Activated CD4-positive, CD25-positive, alpha-beta regulatory T cell treated with anti-CD3 and anti-CD28 coated beads, Interleukin-2, amount 50 U/mL, for 24 hours (primary cell): ENCODE results near the gene ADORA2A.
A peak's percentile ranks its signal among the peaks of the same experiment; 100 is the strongest.

Experiments used
- ATAC-seq, 2 donors: fragments of 150-1000 bp; cut with Tn5 transposase; one replicate each; pipeline ENCODE4 v1.10.0; 2021; ENCODE audit warnings: mild to moderate bottlenecking in 1 of 2, moderate library complexity in 1 of 2

The ADORA2A gene

GRCh38 chr22:24419475-24419850 lies 7.9 kb upstream of the ADORA2A start:
- no peak for ATAC-seq

- no peak for ATAC-seq
Measured at GRCh38 chr22:24420072-24420976, 7.1 kb upstream of the ADORA2A start.

- ATAC-seq: no peak
Measured at GRCh38 chr22:24420977-24421343, 6.4 kb upstream of the ADORA2A start.

- peak; percentile 44 to 50 for ATAC-seq
Measured at GRCh38 chr22:24421428-24421931, 5.9 kb upstream of the ADORA2A start.

GRCh38 chr22:24422102-24422665 lies 5.2 kb upstream of the ADORA2A start:
- no peak for ATAC-seq

- ATAC-seq: peak; percentile 29 to 34
Measured at GRCh38 chr22:24423519-24424000, 3.8 kb upstream of the ADORA2A start.

GRCh38 chr22:24424001-24424900 lies 3.1 kb upstream of the ADORA2A start:
- peak; percentile 8 to 12 for ATAC-seq

- no peak for ATAC-seq
Measured at GRCh38 chr22:24424901-24425775, 2.3 kb upstream of the ADORA2A start.

GRCh38 chr22:24426436-24426835 lies 963 bp upstream of the ADORA2A start:
- no peak for ATAC-seq

GRCh38 chr22:24426851-24427499 lies 424 bp upstream of the ADORA2A start:
- ATAC-seq: no peak

- ATAC-seq: no peak
Measured at GRCh38 chr22:24428751-24429410, 1.5 kb downstream of the ADORA2A start.

GRCh38 chr22:24429411-24430365 lies 2.3 kb downstream of the ADORA2A start:
- peak; percentile 6 to 9 for ATAC-seq

- no peak for ATAC-seq
Measured at GRCh38 chr22:24430431-24431308, 3.3 kb downstream of the ADORA2A start.

GRCh38 chr22:24431309-24432034 lies 4.1 kb downstream of the ADORA2A start:
- ATAC-seq: no peak

- ATAC-seq: no peak
Measured at GRCh38 chr22:24432059-24432853, 4.9 kb downstream of the ADORA2A start.

- no peak for ATAC-seq
Measured at GRCh38 chr22:24433001-24433827, 5.8 kb downstream of the ADORA2A start.
